Adrenal gland (tissue), 12 donors: ENCODE results near the gene FAM53B. TPM values are rescaled to one million over a fixed set of nuclear protein-coding genes. Genes with fewer than 3 reads are reported as not detected.

Experiments used
- DNase-seq, 7 donors: peaks; one replicate each; pipeline ENCODE4 v3.0.0-alpha.2; 2019 to 2020
- H3K27ac ChIP-seq, 5 donors: fragments of 200-600 bp; sonication (generic) in 4 of 5; 1 replicate in 3 of 5; 2 replicates in 2 of 5; pipeline versions ENCODE4 v1.5.1 to v1.8.0; 2016 to 2020; ENCODE audit warnings: mild to moderate bottlenecking in 1 of 5
- H3K27me3 ChIP-seq: fragments of 200-600 bp; 2 replicates; pipeline ENCODE4 v1.8.0; 2021
- H3K36me3 ChIP-seq, 2 donors: fragments of 200-600 bp; replicated peaks in 1 of 2; 1 replicate in 1 of 2; 2 replicates in 1 of 2; pipeline versions ENCODE4 v1.5.1 to v1.8.0; 2018 to 2022
- H3K4me1 ChIP-seq, 2 donors: fragments of 200-600 bp; replicated peaks in 1 of 2; 1 replicate in 1 of 2; 2 replicates in 1 of 2; pipeline versions ENCODE4 v1.5.1 to v1.8.0; 2018 to 2021
- H3K4me3 ChIP-seq, 4 donors: fragments of 200-600 bp; sonication (generic) in 3 of 4; one replicate each; pipeline ENCODE4 v1.5.1; 2016 to 2018
- H3K9me3 ChIP-seq, 3 donors: fragments of 200-600 bp; sonication (generic) in 1 of 3; replicated peaks in 1 of 3; 1 replicate in 2 of 3; 2 replicates in 1 of 3; pipeline versions ENCODE4 v1.5.1 to v1.8.0; 2016 to 2021
- CTCF ChIP-seq, 6 experiments: fragments of 450-650 bp in 4 of 6; fragments of 200-600 bp in 2 of 6; sonication (generic) in 1 of 6; IDR thresholded peaks; 1 replicate in 5 of 6; 2 replicates in 1 of 6; pipeline versions ENCODE4 v1.5.1 to v1.8.0; 2016 to 2021; ENCODE audit warnings: antibody characterized with exemption in 6 of 6, mild to moderate bottlenecking in 2 of 6, moderate library complexity in 1 of 6
- POLR2A ChIP-seq, 2 donors: fragments of 450-650 bp; IDR thresholded peaks; one replicate each; pipeline ENCODE4 v1.6.1; 2017; ENCODE audit warnings: antibody characterized with exemption in 2 of 2, mild to moderate bottlenecking in 2 of 2, moderate library complexity in 1 of 2
- WGBS, 4 donors: extraction: QIAGEN DNeasy Blood & Tissue Kit in 2 of 4; methylation state at CpG; one replicate each; pipeline versions ENCODE4 v1.1.5 to v1.1.7; 2013 to 2017; 5-methylcytosine and 5-hydroxymethylcytosine counted together
- intact Hi-C, 2 donors: fragments of 100-400 bp; cut with DNase I; formaldehyde crosslinking; loops; one replicate each; pipeline versions ENCODE4 v1.14.1 to v1.15.0; 2022 to 2023
- polyA plus RNA-seq, 3 donors: library from polyadenylated mRNA; stranded (reverse); fragments of 200-250 nt in 2 of 3; fragments of 350-450 nt in 1 of 3; fragmentation: Illumina TruSeq in 1 of 3; extraction: RNeasy Lipid Tissue Mini Kit (QIAGEN cat#74804) in 1 of 3; gene quantifications; one replicate each; pipeline ENCODE4 v1.2.3, GENCODE V29; 2013 to 2014
- total RNA-seq, 9 donors: library from RNA; depleted of rRNA in 4 of 9; stranded (reverse); fragments of >200 nt in 4 of 9; fragments of 120-200 nt in 1 of 9; fragmentation: NEBNext Ultra II Directional in 1 of 9; extraction: Animal tissue kit (Norgen Biotek cat#: 25700) in 1 of 9; gene quantifications; one replicate each; pipeline versions ENCODE4 v1.1.0 to v1.2.4, GENCODE V29; 2013 to 2023
- donor health status: healthy with polysubstance abuse.
- donor health status: Bipolar disorder and iron deficiency.
- donor health status: DM: yes; HTN: yes; CAD: no.
- donor health status: DM: no; HTN: no; CAD: no.
- donor health status: DM: no; HTN: no; CAD: no.
- donor health status: DM: yes; HTN: yes; CAD: no.

The FAM53B gene
- total and polyA plus RNA-seq, 12 donors = 15.1 to 90.9 (median 65.5) TPM

- TF ChIP-seq CTCF (IDR thresholded peaks at IDR 0.05) = no peak
- no peak for TF ChIP-seq POLR2A (IDR thresholded peaks at IDR 0.05)
- Histone ChIP-seq H3K4me3 (no peak overlapping the region), H3K27me3 (no peaks in the 10 kb centered on the region), H3K36me3 (peaks cover 0 to 7% of the 10 kb centered on the region in 2 donors), H3K27ac (peak overlapping the region; percentile 75 to 98 (median 95)), H3K4me1 (peaks cover 66 to 94% of the 10 kb centered on the region in 2 donors), H3K9me3 (no peaks in the 10 kb centered on the region)
- intact Hi-C loops = loop anchor here in 1 of 2 donors (5.0 kb wide), 1 partner anchor 38 kb away; no protein-coding TSS in a partner anchor
- DNase-seq = no peak
- WGBS, 4 donors = 87 to 93% (median 89%) methylated on average over 8 to 18 of the region's 18 CpGs
Observed at GRCh38 chr10:124699471-124700292, 44.5 kb downstream of the FAM53B start.

- TF ChIP-seq CTCF (IDR thresholded peaks at IDR 0.05) = no peak
- no peak for TF ChIP-seq POLR2A (IDR thresholded peaks at IDR 0.05)
- H3K36me3 ChIP-seq = peaks cover 0 to 16% of the 10 kb centered on the region in 2 donors
- H3K9me3 ChIP-seq = no peaks in the 10 kb centered on the region
- peak overlapping the region in 2 of 5 donors; percentile 98 for H3K27ac ChIP-seq
- no peak overlapping the region for H3K4me3 ChIP-seq
- H3K4me1 ChIP-seq = peaks cover 57 to 92% of the 10 kb centered on the region in 2 donors
- intact Hi-C loops = no loop called here
- H3K27me3 ChIP-seq = no peaks in the 10 kb centered on the region
- DNase-seq = no peak
- WGBS, 4 donors = 89 to 95% (median 93%) methylated on average over 14 to 18 of the region's 18 CpGs
Observed at GRCh38 chr10:124698545-124699469, 45.4 kb downstream of the FAM53B start.

GRCh38 chr10:124697837-124698544 lies 46.2 kb downstream of the FAM53B start:
- 81 to 87% (median 84%) methylated on average over 8 to 13 of the region's 13 CpGs for WGBS, 4 donors

More at GRCh38 chr10:124697837-124698544, 46.2 kb downstream of the FAM53B start:
- H3K4me1 ChIP-seq = peaks cover 49 to 88% of the 10 kb centered on the region in 2 donors
- peaks cover 0 to 22% of the 10 kb centered on the region in 2 donors for H3K36me3 ChIP-seq
- no peaks in the 10 kb centered on the region for H3K27me3 ChIP-seq
- H3K27ac ChIP-seq = peak overlapping the region in 3 of 5 donors; percentile 25 to 98 (median 52)
- no peak for DNase-seq
- no peak for TF ChIP-seq POLR2A (IDR thresholded peaks at IDR 0.05)
- no peak for TF ChIP-seq CTCF (IDR thresholded peaks at IDR 0.05)
- no peak overlapping the region for H3K4me3 ChIP-seq
- intact Hi-C loops = no loop called here
- H3K9me3 ChIP-seq = no peaks in the 10 kb centered on the region
